Measurements from ENCODE around the gene HSPE1.

DNA sequence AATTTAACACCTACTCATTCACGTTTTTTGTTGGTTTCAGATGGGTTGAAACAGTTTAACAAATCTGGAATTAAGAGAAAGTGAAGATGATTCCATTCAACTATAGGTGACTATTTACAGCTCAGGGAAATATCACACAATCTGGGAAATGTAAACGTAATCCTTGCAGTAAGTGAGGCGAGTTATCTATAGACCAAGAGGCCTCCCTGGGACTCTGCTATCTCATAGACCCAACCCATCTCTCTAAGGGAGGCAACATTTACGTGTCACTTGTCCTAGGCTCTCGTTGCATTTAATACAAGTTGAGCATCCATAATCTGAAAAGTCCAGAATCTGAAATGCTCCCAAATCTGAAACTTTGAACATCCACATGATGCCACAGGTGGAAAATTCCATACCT lies 13.7 kb downstream of the HSPE1 start:
- TF ChIP-seq CTCF (IDR thresholded peaks at IDR 0.05), result no peak
- no peak for TF ChIP-seq POLR2AphosphoS5 (IDR thresholded peaks at IDR 0.05; ENCODE audit: low read depth, low read length)
- TF ChIP-seq REST (IDR thresholded peaks at IDR 0.05; ENCODE audit: insufficient read depth in 1 of 2, low read depth in 2 of 2, low read length in 1 of 2), result no peak
